DND-41 (cell line): Measurements from ENCODE around the gene ARHGAP25.

Source experiments
- EZH2 ChIP-seq: IDR thresholded peaks from 3 replicates; pipeline ENCODE4 v1.6.1; 2012; ENCODE audit warnings: borderline replicate concordance, low read depth, mild to moderate bottlenecking, moderate library complexity, low read length, inconsistent platforms; ENCODE audit not compliant: severe bottlenecking
- TF ChIP-seq, protein P1 (sequence below): IDR thresholded peaks from 2 replicates; pipeline ENCODE4 v1.5.1; 2012; ENCODE audit warnings: borderline replicate concordance, low read length, moderate library complexity, mild to moderate bottlenecking; ENCODE audit not compliant: poor library complexity, severe bottlenecking; ENCODE audit errors: extremely low read depth

DNA sequence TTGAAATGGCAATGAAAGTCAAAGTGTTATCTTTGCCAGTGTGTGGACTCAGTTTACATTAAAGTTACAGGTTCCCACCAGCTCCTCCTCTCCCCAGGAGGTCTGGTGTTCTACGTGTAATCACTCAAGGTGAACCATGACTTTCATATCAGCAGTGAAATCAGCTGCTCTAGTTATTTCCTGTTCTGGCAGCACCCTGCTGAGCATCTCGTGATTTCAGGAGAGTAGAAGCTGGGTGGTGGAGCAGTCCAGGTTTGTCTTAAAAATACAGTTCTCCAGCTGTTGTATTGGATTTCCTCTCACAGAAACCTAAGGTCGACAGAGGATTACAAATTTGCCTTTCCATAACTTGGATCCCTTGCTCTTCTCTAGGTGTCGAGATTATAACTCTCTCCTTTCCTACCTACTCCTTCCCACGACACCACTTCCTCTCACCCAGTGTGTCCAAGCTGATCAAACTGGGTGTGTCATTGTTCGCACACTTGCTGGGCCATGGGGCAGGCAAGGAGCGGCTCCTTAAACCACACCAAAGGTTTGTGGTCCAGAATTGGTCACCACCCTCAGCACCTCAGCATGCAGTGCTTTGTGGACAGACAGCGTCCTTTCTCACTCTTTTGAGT is 13.0 kb upstream of the ARHGAP25 start:
- TF ChIP-seq, protein P1, sequence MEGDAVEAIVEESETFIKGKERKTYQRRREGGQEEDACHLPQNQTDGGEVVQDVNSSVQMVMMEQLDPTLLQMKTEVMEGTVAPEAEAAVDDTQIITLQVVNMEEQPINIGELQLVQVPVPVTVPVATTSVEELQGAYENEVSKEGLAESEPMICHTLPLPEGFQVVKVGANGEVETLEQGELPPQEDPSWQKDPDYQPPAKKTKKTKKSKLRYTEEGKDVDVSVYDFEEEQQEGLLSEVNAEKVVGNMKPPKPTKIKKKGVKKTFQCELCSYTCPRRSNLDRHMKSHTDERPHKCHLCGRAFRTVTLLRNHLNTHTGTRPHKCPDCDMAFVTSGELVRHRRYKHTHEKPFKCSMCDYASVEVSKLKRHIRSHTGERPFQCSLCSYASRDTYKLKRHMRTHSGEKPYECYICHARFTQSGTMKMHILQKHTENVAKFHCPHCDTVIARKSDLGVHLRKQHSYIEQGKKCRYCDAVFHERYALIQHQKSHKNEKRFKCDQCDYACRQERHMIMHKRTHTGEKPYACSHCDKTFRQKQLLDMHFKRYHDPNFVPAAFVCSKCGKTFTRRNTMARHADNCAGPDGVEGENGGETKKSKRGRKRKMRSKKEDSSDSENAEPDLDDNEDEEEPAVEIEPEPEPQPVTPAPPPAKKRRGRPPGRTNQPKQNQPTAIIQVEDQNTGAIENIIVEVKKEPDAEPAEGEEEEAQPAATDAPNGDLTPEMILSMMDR = no peak
- TF ChIP-seq EZH2 = no peak
